ENCODE data around the gene FOLH1.
"Not testable (repeated sequence)": the region's sequence is repeated elsewhere in the genome, so short reads cannot be mapped to it uniquely, and the experiment has no call there.

DNA sequence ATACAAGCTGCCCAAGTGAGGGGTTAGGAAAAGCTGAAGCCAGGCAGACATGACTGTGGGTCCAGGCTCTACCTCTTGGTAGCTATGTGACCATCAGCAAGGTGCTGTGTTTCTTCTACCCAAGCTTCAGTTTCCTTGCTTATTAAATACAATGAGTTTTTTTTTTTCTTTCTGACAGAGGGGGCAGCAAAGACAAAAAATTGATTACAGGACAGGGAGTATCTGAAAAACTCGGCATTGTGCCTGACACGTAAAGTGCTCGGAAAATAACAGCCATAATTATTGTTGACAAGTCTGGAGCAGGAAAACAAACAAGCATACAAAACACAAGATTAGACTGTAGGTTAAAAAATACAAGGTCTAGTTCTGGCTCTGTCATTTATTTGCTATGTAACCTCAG is 23.3 kb upstream of the FOLH1 start:
- TF ChIP-seq EZH2phosphoT487 (IDR thresholded peaks at IDR 0.05; ENCODE audit: borderline replicate concordance); CTCF (conservative IDR thresholded peaks at IDR 0.05; ENCODE audit: low read length): not testable (repeated sequence)
